Raji (cell line): ENCODE results near the gene SH3PXD2A.

Experiments used
- POLR2A ChIP-seq: IDR thresholded peaks from 2 replicates; pipeline ENCODE4 v1.6.1; 2011; ENCODE audit warnings: low read depth, low read length, control low read depth; ENCODE audit not compliant: insufficient read depth

Gene SH3PXD2A, protein sequence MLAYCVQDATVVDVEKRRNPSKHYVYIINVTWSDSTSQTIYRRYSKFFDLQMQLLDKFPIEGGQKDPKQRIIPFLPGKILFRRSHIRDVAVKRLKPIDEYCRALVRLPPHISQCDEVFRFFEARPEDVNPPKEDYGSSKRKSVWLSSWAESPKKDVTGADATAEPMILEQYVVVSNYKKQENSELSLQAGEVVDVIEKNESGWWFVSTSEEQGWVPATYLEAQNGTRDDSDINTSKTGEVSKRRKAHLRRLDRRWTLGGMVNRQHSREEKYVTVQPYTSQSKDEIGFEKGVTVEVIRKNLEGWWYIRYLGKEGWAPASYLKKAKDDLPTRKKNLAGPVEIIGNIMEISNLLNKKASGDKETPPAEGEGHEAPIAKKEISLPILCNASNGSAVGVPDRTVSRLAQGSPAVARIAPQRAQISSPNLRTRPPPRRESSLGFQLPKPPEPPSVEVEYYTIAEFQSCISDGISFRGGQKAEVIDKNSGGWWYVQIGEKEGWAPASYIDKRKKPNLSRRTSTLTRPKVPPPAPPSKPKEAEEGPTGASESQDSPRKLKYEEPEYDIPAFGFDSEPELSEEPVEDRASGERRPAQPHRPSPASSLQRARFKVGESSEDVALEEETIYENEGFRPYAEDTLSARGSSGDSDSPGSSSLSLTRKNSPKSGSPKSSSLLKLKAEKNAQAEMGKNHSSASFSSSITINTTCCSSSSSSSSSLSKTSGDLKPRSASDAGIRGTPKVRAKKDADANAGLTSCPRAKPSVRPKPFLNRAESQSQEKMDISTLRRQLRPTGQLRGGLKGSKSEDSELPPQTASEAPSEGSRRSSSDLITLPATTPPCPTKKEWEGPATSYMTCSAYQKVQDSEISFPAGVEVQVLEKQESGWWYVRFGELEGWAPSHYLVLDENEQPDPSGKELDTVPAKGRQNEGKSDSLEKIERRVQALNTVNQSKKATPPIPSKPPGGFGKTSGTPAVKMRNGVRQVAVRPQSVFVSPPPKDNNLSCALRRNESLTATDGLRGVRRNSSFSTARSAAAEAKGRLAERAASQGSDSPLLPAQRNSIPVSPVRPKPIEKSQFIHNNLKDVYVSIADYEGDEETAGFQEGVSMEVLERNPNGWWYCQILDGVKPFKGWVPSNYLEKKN

DNA sequence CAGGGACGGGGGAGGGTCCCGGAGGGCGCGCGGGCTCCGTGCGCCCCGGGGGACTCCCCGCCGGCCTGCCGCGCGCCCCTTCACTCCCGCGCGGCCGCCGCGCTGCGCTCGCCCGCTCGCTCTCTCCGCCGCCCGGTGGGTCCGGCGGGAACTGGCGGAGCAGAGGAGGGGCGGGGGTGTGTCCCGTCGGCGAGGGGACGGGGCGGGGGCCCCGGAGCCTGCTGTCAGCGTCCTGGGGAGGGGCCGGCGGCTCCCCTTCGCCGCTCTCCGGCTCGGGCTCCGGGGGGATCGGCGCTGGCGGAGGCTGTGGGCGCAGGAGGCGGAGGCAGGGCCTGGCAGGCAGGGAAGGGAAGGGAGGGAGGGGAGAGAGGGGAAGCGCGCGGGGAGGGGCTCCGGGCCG is at the start of gene SH3PXD2A:
TSS of gene SH3PXD2A (minus strand) at position 153 of the 400 bp plus-strand sequence. CDS start 310 bp downstream, outside the sequence.
- TF ChIP-seq POLR2A = no peak

DNA sequence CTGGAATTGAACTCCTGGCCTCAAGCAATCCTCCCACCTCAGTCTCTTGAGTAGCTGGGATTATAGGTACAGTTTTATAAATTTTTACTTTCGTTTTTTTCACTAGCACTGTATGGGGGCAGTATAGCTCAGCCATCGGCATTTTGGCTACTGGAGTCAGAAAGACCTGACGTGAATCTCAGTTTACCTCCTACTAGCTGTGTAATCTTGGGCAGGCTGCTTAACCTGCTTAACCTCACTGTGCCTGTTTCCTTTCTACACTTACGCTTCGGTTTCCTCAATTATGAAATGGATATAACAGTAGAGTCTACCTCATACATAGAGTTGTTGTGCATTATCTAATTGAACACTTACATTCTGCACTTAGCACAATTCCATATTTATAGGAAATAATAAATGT is 45.9 kb upstream of the SH3PXD2A start:
- TF ChIP-seq POLR2A = no peak

DNA sequence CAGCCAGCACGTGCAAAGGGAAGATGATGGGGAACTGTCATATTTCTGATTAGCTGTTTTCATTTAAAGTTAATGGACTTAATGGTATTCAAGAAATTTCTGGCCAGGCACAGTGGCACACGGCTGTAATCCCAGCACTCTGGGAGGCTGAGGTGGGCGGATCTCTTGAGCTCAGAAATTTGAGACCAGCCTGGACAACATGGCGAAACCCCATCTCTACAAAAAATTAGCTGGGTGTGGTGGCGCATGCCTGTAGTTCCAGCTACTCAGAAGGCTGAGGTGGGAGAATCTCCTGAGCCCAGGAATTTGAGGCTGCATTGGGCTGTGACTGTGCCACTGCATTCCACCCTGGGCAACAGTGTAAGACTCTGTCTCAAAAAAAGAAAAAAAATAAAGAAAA is 43.9 kb upstream of the SH3PXD2A start:
- TF ChIP-seq POLR2A = no peak

DNA sequence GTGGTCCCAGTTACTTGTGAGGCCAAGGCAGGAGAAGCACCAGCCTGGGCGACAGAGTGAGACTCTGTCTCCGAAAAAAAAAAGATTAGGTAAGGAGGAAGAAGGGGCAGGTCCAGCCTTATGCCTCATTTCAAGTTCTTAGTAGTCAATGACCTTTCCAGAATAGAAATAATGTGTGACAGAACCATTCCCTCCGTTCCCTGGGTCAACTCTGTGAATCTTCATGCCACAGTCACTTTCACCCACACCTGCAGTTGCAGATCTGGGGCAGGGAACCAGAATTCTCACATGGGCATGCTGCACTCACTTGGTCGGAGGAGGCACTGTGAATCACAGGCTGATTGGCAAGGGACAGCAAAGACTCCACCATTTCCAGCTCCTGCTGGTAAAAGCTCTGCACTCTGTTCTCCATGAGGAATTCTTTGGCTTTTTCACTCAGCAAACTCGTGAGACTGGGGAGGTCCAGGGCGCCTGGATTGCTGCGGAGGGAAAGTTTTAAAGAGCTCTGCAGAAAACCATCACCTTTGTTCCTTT is 41.9 kb upstream of the SH3PXD2A start:
- TF ChIP-seq POLR2A = no peak

DNA sequence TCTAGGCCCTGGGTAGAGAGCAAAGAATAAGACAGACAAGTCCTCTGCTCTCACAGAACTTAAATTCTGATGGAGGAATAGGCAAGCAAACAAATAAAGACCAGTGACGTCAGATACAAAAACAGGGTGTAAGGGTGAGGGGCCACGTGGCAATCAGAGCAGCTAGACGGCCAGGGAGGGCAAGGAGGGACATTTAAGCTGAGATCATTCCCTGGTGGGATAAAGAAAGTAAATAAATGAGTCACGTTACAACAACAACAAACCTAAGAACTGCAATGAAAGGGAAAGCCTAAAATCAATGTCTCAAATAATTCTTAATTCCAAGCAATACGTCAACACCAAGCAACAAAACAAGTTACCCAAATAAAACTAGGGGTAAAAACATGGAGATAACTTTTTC is 40.8 kb upstream of the SH3PXD2A start:
- no peak for TF ChIP-seq POLR2A

DNA sequence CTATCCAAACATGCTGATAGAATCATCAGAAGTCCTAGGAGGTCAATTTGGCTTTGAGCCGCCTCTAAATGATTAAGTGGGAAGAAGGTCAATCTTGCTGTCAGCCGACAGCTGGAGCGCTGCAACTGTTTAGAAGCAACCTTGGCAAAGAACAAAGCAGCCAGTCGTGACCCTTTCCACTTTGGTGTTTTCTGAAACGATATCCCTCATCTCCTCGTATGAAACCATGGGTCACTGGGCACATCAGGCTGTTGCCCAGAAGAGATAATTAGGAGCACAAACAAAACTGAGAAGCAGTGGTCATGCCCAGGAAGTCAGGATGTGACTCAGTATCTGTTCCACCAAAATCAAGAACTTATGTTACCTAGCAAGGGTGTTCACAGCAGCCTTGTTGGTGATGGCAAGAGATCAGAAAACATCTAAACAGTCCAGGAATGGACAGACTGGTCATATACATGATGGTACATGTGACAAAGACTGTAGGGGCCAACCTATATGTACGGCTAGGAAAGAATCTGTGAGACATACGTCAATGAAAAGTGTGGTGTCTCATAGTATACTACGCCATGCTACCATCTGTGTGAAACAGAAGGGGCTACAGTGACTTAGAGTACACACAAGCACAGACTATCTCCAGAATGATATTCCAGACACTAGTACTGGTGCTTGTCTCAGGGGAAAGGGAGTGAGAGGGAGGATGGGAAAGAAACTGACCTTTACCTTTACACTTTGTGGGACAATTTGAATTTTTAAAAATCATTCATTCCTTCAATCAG is 40.2 kb upstream of the SH3PXD2A start:
- TF ChIP-seq POLR2A = no peak

DNA sequence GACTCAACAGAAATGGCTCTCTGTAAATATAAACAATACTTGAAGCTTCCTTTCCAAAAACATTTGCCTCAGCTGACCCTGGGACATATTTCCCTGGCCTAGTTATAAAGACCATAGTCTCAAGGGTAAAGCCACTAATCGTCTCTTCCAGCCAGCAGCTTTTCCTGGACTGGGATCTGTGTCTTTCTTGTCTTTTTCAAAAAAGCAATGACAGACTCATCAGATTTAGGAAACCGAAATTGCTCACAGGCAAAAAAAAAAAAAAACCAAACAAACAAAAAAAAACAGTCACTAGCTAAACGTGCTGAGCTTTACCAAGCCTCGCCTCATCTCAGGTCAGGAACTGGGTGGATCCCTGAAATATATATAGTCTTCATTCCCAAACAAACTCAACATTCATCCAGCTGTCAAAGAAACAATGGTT is 39.1 kb upstream of the SH3PXD2A start:
- no peak for TF ChIP-seq POLR2A

DNA sequence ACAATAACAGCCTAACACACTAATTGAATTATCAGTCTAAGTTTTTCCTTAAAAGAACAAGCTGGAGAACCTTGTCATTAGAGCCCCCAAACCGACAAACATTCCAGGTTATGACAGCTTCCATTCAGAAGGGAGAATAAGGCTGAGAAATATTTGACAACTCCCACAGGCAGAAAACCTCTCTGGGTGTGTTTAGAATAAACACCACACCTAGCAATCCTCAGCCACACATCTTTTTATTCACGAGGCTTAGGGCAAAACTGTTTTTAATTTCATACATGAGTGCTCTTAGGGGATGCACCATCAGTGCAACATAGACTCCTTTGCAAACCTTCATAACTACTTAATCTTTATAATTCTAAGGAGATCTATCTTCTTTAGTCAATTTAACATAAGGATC is 38.4 kb upstream of the SH3PXD2A start:
- no peak for TF ChIP-seq POLR2A

DNA sequence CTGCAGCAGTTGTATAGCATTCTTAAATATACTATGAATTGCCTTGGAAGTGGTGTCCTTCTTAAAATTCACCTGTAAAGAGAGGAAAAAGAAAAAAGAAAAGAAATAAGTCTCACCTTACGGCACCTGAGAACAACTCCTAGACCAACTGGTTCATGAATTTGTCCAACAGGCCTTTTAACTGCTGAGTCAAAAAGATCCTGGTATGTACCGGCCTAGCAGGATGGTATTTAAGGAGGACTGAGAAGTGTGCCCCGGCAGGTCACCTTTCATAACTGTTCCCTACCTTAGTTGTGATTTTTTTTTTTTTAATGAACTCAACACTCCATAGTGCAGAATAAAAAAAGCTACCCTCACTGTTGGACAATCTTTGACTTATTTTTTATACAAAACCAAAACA is 36.8 kb upstream of the SH3PXD2A start:
- TF ChIP-seq POLR2A = no peak

DNA sequence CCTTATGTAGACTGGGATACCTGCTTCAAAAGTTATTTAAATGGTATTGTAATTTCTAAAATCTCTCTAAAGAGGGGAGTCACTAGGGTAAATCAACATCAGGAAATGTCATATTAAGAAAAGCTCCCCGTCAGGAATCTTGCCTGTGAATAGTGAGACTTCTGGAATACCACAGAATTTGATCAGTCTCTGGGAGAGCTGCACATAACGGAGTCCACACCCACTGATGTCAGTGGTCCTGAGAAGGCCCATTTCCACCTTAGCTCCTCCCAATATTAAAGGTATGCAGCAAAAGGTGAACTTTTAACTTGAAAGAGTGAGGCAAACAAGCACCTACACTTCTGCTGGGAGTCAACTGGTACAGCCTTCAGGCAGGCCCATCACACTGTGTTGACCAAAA is 35.3 kb upstream of the SH3PXD2A start:
- no peak for TF ChIP-seq POLR2A

DNA sequence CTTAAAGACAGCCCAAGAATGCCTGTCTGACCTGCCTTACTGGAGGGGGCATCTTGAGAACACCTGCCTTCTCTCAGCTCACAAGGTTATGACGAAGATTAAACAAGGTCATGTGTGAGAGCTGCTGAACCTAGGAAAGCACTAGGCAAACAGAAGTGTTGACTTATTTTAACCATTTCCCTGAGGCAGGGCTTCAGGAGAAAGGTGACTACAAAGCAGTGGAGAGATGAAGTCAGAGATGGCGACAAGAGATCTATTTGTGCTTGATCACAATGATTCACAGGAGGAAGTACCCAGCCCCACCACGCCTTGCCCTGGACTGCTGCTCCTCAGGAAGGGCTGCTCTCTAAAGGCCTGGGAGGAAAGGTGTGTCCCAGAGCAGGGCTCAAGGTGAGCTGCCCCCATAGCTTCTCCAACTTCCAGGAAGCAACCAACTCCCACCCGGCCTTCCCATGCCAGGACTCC is 34.9 kb upstream of the SH3PXD2A start:
- no peak for TF ChIP-seq POLR2A

DNA sequence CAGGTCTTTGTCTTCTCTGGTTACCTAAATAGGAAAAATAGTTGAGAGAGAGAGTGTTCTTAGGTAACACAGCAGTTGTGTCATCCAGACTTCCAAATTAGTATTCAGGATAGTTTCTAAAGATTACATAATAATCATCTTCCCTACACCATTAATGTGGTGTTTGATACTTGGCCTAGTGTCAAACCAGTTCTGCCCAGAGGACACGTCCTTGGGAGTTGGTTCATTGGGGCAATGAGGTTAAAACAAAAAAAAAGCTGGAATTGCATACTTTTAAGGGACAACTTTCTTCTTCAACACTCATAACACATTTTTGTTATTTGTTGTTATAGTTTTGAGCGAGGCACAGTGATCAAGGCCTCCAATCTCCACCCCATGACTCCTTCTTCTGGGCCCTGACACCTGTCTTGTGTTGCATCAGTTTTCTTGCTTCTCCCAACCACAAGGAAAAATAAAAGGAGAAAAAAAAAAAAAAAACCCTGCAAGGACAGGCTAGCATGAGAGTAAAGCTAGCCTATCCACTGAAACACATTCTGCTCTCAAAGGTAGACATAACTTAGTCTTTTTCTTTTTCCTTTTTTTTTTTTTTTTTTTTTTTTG is 33.8 kb upstream of the SH3PXD2A start:
- no peak for TF ChIP-seq POLR2A

DNA sequence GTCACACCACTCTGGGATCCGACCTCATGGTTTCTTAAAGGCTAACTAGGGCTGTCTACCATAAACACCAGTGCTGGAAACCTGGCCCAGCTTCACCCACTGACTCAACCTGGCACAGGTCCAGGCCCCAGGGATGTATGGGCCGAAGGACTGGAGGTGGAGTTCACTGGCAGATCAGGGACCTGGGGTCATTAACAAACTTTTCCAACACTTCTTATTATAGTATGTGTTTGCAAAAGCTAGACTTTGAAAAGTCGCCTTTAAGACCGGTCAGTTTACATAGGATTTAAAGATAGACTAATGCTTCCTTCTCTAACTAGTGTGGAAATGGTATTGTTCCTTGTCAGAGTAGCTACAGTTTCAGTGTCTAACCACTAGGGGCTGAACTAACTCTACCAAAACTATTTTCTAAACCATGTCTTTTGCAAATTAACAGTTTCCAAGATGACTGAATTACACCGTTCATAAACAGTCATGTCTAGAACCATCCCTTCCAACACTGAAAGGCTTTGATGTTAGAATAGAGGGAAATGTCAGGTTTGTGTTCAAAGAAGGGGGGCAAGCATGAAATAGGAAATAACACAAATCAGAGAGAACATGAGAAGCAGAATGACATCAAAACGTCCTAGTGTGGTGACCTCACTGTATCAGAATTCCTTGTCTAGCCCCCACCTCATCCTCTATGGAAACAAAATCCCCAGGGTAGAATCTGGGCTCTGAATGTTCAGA is 32.9 kb upstream of the SH3PXD2A start:
- no peak for TF ChIP-seq POLR2A

DNA sequence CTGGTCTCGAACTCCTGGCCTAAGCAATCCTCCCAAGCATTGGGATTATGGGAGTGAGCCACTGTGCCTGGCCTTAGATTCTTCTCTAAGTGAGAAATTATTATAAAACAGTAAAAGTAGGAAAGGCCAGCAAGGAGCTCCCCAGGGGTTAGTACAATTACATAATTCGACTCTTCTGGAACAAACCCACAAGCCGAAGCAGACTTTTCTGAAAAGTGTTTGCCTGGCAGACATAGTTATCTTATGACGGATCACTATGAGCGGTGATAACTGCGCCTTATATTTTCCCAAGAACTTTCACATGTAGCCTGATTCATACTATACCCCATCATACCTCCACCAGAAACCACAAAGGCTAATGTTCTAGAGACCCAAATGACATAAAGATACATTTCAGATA is 30.2 kb upstream of the SH3PXD2A start:
- no peak for TF ChIP-seq POLR2A

DNA sequence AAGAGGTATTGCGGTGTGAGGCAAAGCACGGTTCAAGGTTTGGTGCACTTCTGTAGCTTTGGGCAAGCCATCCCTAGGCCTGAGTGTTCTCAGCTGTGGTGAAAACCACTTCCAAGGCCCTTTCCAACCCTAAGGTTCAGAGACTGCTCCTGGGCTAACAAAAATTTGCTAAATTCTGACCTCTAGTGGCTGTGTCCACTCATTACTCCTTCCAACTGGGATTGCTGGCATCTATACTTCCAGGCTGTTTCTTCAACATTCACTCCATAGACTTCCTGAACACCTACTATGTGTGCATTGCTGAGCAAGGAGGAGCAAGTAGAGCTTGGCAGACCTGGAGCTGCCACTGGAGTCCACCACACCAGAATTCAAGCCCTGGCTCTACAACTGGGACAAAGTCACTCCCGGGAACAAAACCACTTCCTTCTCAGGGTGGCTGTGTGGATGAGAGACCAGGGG is 29.3 kb upstream of the SH3PXD2A start:
- no peak for TF ChIP-seq POLR2A
